Measurements from ENCODE around the gene CDK17.

- TF ChIP-seq SUZ12 (IDR thresholded peaks at IDR 0.05; ENCODE audit: extremely low read depth, insufficient read depth, insufficient read length) (no peak), ZNF274 (IDR thresholded peaks at IDR 0.05; ENCODE audit: low read depth, low read length) (no peak), YY1 (IDR thresholded peaks at IDR 0.05; ENCODE audit: insufficient read depth, insufficient read length) (no peak)
Measured at GRCh38 chr12:96311191-96311590, 89.0 kb downstream of the CDK17 start.

All from NT2/D1 (cell line).